Heart left ventricle (tissue), 13 donors: ENCODE measurements around the gene KRTAP1-4.
"Not testable (repeated sequence)": the region's sequence is repeated elsewhere in the genome, so short reads cannot be mapped to it uniquely, and the experiment has no call there.

Source experiments
- POLR2A ChIP-seq, 2 donors: fragments of 450-650 bp; IDR thresholded peaks; one replicate each; pipeline ENCODE4 v1.6.1; 2017; ENCODE audit warnings: antibody characterized with exemption in 2 of 2, mild to moderate bottlenecking in 2 of 2, moderate library complexity in 2 of 2
- TF ChIP-seq, protein P1 (sequence below), 12 donors: fragments of 200-600 bp; sonication (generic) in 4 of 12; IDR thresholded peaks; one replicate each; pipeline versions ENCODE4 v1.5.0 to v1.8.0; 2018 to 2022; ENCODE audit warnings: antibody characterized with exemption in 12 of 12, mild to moderate bottlenecking in 5 of 12
- donor health status: ischemic (EF 13 %, LVEDD 7.1; RV severe dilation, severe dysfunction).
- donor health status: DM: no; HTN: yes; CAD: no.
- donor health status: DM: no; HTN: no; CAD: no.
- donor health status: ischemic (EF 25% LVEDD 6.9; RV normal size, moderate dysfunction).
- donor health status: ischemic (EF 25% LVEDD 5.7; RV mildly dilated, moderate dysfunction).
- donor health status: ischemic (EF 35%, LVEDD 5.7; RV mildly dilated, moderate dysfunction).
- donor health status: nonischemic (EF 11% LVEDD 7.7; RV severe dilation, severe dysfunction).
- donor health status: DM: yes; HTN: yes; CAD: no.
- donor health status: PGD.
- donor health status: ischemic (EF 29% LVEDD 5.4; RV normal size, mild dysfunction).
- donor health status: nonischemic (EF 23%, LVEDD 6.1; RV moderate dilation, normal function).

DNA sequence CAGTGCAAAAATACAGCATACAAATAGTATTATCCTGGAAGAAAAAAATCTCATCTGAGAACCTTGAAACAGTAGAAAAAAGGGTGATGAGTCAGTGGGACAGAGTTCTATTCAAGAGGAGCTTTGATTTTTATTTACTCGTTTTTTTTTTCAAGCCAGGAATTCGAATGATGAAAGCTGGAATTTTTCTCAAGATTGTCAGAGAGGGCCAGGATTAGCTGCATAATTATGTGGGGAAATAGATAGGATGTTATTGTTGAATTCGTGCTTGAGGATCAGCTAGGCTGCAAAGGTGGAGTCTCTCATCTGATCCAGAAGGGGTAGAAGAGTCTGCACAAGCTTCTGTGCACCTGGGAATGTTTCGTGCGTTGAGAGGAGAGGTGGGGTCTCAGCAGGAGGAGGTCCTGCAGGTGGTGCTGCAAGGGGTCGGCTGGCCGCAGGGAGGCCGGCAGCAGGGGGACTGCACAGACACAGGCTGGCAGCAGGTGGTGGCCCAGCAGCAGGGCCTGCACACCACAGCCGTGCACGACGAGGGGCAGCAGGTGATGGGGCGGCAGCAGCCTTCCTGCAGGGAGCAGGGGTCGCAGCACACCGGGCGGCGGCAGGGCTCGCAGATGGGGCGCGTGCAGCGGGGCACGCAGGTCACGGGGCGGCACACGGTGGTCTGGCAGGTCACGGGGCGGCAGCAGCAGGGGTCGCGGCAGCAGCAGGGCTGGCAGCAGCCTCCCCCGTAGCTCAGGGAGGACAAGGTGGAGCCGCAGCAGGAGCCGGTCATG is 29.5 kb upstream of the KRTAP1-4 start:
- TF ChIP-seq, protein P1, sequence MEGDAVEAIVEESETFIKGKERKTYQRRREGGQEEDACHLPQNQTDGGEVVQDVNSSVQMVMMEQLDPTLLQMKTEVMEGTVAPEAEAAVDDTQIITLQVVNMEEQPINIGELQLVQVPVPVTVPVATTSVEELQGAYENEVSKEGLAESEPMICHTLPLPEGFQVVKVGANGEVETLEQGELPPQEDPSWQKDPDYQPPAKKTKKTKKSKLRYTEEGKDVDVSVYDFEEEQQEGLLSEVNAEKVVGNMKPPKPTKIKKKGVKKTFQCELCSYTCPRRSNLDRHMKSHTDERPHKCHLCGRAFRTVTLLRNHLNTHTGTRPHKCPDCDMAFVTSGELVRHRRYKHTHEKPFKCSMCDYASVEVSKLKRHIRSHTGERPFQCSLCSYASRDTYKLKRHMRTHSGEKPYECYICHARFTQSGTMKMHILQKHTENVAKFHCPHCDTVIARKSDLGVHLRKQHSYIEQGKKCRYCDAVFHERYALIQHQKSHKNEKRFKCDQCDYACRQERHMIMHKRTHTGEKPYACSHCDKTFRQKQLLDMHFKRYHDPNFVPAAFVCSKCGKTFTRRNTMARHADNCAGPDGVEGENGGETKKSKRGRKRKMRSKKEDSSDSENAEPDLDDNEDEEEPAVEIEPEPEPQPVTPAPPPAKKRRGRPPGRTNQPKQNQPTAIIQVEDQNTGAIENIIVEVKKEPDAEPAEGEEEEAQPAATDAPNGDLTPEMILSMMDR (IDR thresholded peaks at IDR 0.05), result not testable (repeated sequence)
- not testable (repeated sequence) for TF ChIP-seq POLR2A (IDR thresholded peaks at IDR 0.05)
